ENCODE measurements around the gene FBXO31.
"Not testable (repeated sequence)": the region's sequence is repeated elsewhere in the genome, so short reads cannot be mapped to it uniquely, and the experiment has no call there.

The FBXO31 gene

DNA sequence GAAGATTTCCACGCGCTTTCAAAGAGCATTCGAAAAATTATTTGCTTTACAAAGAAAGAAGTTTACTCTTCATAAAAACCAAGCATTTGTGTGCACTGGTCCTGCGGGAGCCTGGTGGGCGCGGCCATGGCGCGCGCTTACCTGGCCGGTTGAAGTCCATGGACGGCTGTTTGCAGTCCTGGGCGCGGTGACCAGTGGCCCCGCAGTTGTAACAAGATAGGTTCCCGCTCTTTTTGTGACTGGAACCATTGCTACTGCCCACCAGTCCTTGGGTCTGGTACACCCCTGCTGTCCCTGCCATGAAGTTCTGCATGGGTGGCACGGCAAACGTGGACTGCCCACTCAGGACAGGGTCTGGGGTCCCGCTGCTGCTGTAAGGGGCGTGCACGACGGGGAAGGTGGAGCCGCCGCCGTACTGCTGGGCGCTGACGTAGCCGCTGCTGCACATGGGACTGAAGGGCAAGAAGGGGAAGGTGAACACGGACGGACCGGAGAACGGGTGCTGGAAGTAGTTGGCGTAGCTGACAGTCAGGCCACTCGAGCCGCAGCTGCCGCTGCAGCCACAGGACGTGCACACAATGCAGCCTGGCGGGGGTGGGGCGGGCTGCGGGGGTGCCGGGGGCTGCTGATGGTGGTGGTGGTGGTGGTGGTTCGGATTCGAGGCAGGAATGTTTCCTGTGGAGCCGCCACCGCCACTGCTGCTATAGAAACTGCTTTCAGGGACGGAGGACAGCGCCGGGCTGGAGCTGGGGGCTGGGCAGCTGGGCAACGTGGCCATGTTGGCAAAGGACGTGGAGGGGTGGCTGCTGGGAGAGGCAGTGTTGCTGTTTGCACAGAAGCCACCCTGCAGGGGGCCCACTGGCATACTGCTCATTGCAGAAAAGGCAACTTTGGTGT lies 28.0 kb upstream of the FBXO31 start:
- no peak for DNase-seq

DNA sequence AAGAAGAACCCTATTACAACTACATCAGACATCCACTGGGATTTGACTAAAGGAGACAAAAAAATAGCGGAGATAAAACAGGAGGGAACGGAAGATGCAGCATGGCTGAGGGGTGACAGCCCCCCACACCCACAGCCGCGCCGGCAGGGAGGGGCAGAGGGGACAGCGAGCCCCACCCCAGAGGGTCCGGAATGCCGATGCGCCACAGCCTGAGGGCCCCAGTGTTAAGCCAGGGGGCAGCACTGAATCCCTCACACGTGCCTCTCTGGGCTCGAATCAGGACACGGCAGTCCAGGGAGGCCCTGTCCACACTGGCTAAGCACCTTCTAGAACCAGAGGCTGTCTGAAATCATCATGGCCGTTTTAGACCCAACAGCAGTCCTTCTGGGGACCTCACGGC lies 27.4 kb upstream of the FBXO31 start:
- DNase-seq = no peak

GRCh38 chr16:87410530-87410929 lies 27.0 kb upstream of the FBXO31 start:
- no peak for DNase-seq

DNA sequence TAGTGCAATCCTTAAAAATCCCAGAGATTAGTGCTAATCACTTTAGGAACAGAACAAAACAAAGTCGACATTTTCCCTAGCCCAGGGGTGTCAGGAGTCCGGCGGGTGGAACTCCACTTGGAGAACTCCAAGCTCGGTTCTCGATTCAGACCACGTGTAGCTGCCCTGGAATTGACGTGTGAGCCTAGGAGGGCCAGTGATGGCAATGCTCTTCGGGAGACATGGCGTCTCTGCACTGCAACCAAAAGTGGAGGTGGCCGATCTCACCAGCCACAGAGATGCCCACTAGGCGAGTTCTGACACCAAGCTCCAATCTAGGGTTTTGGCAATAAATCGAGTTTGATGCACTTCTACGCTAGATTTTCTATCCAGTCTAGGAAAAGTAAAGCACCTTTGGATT lies 26.2 kb upstream of the FBXO31 start:
- DNase-seq = no peak

DNA sequence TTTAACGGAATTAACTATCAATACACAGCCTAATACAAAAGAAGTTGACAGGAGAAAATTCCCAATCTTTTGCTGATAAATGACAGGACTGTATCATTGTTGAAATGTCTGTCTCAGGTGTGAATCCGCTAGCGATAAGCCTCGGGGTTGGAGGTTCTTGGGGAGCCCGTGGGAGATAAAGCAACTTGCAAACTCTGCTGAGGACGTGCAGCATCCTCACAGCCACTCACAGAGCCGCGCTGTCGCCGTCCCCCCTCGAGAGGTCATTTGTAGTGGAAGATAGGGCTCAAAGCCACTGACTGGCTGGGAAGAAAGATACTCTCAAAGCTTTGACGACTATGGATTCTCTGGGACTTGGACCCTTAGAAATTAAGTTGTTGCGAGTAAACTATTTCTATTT lies 25.6 kb upstream of the FBXO31 start:
- DNase-seq = no peak

DNA sequence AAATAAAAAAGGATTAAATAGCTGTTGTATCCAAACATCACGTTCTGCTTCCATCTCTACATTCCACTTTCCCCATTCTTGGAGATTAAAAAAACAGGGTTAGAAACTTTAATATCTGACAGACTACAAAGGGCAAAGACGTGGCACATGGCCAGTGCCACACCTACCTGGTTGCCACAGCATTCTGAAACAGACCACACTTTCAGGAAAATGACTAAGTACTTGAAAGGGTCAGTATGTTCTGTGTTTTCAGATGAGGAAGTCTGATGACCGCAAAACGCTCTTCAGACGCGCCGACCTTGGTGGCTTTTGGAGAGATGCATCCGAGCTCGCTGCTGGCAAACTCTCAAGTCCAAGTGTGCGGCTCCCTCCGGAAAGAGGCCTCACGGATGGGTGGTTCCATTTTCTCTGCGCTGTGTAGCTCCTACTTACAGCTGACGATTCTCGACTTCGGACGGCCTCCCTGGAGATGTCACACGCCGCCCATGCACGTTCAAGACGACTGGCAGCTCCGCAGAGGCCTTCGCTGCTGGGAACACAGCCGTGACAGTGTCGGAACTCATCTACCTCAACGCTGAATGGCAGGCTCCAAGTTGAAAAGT lies 24.0 kb upstream of the FBXO31 start:
- DNase-seq = no peak

- DNase-seq = no peak
Observed at GRCh38 chr16:87406495-87407088, 23.0 kb upstream of the FBXO31 start.

GRCh38 chr16:87404764-87405625 lies 21.4 kb upstream of the FBXO31 start:
- DNase-seq = no peak

DNA sequence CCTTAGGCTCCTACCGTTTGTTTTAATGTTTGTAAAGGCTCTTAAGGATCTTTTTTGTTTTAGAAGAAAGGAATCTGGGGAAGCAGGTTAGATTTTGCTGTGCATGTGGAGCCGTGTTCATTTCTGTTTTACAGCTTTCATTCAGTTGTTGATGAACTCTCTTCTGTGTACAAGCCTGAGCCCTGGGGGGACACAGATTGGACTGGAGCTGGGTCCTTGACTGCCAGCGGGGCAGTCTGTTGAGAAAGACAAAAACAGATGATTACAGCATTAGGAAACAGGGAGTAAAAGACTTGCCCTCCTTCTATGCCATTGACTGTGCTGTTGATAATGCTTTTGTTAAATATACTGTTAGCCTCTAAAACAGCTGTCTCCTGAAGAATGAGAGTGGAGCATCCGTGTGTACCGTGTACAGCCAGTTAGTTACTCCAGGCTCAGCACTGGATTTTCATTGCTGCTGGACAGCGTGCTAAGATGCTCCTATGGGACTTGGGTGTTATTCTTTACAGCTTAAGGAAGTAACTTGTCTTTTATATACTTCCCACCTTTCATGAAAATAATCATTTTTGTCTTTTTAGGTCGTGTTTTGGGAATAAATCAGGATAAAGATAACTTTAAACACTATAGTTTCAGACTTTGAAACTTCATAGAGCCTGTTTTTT lies 11.7 kb upstream of the FBXO31 start:
- DNase-seq = no peak

GRCh38 chr16:87393680-87394055 lies 10.1 kb upstream of the FBXO31 start:
- no peak for DNase-seq

DNA sequence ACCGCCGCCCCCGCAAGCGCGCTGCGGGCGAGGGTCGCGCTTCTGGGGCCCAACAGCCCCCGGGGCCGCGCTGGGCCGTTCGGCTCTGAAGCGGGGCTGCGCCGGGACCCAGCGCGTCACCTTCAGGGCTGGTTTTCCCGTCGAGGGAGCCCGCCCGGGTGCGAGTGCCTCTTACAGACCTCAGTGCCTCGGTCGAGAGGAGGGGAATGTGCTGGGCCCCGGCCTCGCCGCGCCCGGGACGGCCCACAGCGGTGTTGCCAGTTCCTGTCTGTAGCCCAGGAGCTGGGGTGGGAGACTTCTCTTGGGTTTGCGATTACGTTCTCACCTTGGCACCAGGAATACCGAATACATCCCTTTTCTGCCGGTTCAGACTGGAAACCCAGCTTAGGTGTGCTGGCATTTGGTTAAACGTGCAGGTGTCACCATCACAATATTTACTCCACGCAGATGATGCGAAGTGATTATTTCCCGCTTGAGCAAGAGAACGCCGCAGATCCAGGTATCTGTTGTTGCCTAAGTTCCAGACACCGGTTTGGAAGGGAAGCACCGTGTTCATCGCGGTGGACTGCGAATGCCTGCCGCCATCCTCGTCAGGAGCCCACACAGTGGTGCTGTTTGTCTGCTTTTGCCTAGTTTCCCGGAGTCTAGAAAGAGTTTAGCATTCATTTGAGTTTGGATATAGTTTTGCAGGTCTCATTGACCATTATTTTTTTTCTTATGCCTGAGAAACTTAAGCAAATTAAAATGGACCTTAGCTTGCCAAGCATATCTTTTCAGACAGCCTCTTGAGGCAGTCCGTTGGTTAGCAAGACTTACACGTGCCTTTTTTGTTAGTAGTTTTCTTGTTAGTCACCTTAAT lies 9.5 kb upstream of the FBXO31 start:
- no peak for DNase-seq

DNA sequence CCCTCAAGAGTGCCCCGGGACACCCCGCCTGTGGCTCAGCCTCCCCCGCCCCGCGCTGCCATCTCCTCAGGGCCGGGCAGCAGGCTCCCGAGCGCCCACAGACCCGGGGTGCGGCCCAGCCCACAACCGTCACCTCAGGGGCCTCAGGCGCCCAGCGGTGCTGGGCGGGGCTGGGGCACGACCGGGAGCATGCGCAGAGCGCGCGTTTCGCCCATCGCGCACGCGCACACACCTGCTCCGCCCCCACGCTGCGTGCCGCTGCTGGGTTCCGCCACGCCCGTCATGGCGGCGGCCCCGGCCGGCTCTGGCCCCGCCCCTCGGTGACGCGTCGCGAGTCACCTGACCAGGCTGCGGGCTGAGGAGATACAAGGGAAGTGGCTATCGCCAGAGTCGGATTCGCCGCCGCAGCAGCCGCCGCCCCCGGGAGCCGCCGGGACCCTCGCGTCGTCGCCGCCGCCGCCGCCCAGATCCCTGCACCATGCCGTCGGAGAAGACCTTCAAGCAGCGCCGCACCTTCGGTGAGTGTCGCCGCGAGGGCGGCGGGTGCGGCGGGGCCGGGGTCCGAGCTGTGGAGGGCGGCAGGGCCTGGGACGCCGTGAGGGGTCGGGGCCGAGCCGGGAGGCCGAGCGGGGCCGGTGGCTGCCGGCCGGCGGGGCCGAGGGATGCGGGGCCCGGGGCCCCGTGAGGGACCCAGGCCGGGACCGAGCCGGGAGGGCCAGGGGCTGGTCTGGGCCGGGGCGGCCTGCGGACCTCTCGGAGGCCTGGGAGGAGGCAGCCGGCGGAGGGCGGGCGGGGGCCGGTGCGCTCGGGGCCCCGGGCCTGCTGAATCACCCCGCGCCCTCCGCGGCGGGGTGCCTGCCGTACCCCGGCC lies 8.6 kb upstream of the FBXO31 start, which contains the start of gene MAP1LC3B:
MAP1LC3B (plus strand) TSS at position 387 of the 871 bp plus-strand sequence; CDS start at position 479, 92 bp downstream.
- peak; percentile 96 for DNase-seq

GRCh38 chr16:87391324-87391949 lies 7.9 kb upstream of the FBXO31 start:
- no peak for DNase-seq

DNA sequence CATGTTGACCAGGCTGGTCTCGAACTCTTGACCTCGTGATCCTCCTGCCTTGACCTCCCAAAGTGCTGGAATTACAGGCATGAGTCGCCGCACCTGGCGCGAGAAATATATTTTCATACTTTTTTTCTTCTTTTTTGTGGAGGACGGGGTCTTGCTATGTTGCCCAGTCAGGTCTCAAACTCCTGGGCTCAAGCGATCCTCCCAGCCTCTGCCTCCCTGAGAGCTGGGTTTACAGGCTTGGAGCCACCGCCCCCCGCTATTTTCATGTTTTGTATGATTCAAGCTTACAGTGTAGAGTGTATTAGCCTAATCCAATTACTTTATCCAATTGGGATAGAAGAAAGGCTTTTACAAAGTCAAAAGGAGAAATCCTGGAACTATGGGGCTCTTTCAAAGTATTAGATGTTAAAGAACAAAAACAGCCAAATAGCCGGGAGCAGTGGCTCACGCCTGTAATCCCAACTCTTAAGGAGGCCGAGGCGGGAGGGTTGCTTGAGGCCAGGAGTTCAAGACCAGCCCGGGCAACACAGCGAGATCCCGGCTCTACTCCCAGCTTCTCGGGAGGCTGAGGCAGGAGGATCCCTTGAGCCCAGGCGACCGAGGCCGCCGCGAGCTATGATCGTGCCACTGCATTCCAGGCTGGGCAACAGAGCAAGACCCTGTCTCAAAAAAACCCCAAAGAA lies 7.2 kb upstream of the FBXO31 start:
- DNase-seq = no peak

GRCh38 chr16:87389914-87390313 lies 6.3 kb upstream of the FBXO31 start:
- DNase-seq = not testable (repeated sequence)

- no peak for DNase-seq
Observed at GRCh38 chr16:87389245-87389644, 5.7 kb upstream of the FBXO31 start.

- no peak for DNase-seq
Observed at GRCh38 chr16:87388818-87389134, 5.2 kb upstream of the FBXO31 start.

GRCh38 chr16:87387942-87388817 lies 4.6 kb upstream of the FBXO31 start:
- DNase-seq = no peak

DNA sequence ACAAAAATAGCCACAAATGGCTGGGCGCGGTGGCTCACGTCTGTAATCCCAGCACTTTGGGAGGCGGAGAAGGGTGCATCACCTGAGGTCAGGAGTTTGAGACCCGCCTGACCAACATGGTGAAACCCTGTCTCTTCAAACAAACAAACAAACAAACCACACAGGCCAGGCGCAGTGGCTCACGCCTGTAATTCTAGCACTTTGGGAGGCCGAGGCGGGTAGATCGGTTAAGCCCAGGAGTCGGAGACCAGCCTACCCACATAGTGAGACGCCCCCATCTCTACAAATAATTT lies 1.2 kb upstream of the FBXO31 start:
- DNase-seq = not testable (repeated sequence)
